CD4-positive, alpha-beta T cell treated with Interleukin-12 subunit alpha and Interleukin-12 subunit beta, for 1 hour (primary cell): ENCODE data around the gene ALG12.

Experiments used
- DNase-seq: peaks from one replicate; pipeline ENCODE4 v3.0.0-alpha.2; 2020

ALG12 gene

DNA sequence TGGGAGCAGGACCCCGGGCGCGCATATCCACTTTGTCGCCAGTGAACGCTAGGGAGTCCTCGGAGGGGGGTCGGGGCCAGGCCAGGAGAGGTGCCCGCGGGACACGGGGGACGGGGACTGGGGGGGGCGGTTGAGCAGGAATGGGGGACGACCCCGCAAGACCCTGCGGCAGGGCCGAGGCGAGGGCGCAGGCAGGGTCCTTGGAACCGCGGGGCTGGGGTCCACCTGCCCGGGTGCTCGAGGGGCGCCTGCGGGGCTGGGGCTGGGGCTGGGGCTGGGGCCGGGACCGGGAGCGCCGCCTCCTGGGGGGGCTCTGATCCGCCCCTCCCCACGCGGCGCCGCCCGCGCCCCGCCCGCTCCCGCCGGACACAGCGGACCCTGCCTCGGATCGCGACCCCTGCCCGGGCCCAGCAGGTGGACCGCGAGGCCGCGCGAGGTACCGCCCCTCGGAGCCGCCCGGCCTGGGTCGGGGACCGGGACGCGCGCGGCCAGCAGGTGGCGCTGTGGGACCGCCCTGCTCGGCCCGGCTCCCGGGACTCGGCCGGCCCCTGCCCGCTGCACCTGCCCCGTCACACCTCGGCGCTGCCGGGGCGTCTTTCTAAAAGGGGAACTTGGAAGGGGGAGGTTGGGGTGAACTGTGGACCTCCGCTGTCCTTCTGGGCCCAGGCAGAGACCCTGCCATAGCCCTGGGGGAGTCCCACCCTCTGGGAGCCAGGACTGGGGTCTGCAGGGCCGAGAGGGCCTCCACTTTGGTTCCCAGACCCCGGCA, 11.2 kb upstream of the ALG12 start:
- peak; percentile 81 for DNase-seq

DNA sequence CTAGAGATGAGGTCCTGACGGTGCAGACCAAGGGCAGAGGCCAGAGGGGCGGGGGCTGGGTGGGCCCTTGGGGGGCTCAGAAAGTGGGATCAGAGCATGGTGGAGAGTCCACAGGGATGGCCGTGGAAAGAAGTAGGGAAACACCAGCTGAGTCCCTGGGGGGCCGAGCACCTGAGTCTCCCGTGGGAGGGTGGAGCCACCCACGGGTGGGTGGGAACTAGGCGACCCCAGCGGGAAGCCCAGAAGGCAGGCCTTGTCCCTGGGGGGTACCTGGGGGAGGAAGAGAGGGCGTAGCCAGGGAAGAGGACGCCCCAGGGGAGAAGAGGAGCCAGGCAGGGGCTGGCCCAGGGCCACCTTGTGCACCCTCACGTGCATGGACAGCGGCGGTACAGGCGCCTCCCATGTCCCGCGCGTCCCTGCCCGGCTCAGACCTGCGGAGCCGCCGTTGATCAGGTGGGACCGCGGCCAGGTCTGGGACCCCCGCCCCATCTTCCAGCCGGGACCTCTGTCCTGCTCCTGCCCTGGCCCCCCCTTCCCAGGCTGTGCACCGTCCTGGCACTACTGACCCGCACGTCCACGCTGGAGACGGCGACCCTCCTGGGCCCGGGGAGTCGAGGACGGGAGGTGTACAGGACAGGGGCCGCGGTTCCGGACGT, 10.4 kb upstream of the ALG12 start:
- no peak for DNase-seq

- DNase-seq, result no peak
Observed at GRCh38 chr22:49928185-49928495, 9.9 kb upstream of the ALG12 start.

DNA sequence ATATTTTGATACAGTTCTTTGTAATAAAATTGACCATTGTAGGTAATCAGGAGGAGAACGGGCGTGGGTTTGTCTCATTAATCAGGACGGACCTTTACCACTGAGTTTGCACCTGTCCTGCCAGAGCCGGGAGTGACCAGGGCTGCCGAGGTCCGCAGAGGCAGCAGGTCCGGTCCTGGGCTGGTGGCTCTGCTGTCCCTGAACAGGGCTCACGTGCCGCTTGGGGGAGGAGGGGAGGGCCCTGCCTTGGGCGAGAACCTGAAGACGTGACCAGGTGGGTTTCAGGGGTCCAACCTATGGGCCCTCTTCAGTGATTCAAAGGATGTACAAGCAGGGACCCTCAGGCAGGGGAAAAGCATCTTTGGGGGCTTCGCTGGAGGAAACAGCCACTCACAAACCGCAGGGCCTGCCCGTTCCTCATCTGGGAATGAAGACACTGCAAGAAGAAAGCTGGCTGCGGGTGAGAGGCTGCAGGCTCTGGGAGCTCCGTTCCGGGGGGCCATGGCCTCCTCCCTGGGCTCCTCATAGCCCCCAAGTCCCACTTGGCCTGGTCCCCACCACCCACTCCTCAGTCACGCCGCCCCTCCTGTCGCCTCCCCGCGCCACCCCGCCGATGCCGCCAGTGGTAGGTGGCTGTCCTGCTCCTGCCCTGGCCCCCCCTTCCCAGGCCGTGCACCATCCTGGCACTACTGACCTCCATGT, 9.4 kb upstream of the ALG12 start:
- no peak for DNase-seq

DNA sequence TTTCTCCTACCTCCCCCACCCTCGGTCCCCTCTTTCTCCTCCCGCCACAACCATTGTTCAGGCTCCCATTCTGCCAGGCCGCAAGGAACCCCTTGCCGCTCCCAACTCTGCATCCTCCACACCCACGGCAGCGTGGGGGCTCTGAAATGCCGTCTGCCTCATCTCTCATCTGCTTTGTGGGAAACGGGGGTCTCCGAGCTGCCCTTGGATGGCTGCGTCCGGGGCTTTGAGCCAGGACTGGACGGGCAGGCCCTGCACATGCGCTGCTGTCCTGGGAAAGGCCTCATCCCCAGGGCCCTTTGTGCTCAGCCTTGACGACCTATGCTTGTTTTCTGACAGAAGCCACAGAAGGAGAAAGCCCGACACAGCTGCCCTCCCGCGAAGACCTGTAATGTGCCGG, 8.7 kb upstream of the ALG12 start:
- DNase-seq, result no peak

DNA sequence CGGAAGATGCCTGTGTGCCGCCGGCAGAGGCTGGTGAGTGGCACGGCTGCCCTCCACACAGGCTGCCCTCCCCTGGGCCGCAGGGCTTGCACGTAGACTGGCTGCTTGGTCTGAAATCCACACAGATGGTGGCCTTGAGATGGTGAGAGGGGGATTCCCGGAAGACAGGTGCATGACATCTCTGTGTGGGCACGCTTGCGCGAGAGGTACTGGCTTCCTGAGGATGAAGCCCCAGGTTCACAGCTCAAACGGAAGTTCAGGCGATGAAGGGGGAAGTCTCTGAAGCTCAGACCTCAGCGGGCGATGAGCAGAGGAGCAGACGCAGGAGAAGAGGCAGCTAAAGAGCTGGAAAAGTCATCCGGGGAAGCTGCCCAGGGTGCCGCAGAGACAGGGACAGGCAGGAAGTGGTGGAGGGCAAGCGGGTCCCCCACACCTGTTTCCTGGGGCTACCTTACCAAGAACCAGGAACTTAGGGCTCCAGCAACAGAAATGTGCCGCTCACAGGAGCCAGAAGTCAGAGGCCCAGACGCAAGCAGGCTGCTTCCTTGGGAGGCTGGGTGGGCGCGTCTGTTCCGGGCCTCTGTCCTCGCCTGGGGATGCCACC, 7.4 kb upstream of the ALG12 start:
- DNase-seq, result peak; percentile 87

- DNase-seq, result no peak
Observed at GRCh38 chr22:49924113-49924833, 6.0 kb upstream of the ALG12 start.

DNA sequence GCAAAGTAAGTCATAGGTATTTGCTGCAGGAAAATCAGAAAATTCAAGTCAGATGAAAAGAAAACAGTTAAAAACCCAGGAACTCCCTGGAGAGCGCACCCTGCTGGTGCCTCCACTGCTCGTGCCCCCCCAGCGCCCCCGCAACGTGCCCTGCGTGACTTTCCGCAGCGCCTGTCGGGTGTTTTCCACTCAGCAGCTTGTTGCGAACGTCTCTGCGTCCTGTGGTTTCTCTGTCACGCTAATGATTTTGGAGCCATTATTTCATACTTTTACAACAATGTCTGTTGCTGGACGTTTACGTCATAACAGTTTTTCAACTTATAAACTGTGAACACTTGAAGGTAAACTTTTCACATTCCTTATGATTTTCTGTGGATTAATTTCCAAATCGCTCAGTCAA, 5.2 kb upstream of the ALG12 start:
- DNase-seq, result no peak

- no peak for DNase-seq
Observed at GRCh38 chr22:49922926-49923325, 4.7 kb upstream of the ALG12 start.

DNA sequence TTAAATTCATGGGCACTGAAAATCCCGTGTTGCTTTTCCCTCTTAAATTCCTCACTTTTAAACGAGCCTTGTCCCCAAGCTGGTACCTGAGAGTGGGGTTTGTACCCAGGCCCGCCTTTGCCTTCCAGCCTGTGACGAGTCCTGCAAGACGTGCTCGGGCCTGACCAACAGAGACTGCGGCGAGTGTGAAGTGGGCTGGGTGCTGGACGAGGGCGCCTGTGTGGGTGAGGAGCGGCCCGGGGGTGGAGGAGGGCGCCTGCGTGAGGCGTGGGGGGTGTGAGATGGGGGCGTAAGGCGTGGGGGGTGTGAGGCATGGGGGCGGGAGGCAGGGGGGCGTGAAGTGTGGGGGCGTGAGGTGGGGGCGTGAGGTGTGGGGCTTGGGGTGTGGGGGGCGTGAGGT, 4.2 kb upstream of the ALG12 start:
- DNase-seq, result no peak

GRCh38 chr22:49921508-49922278, 3.5 kb upstream of the ALG12 start:
- DNase-seq, result no peak

- DNase-seq, result no peak
Observed at GRCh38 chr22:49920859-49921258, 2.6 kb upstream of the ALG12 start.

DNA sequence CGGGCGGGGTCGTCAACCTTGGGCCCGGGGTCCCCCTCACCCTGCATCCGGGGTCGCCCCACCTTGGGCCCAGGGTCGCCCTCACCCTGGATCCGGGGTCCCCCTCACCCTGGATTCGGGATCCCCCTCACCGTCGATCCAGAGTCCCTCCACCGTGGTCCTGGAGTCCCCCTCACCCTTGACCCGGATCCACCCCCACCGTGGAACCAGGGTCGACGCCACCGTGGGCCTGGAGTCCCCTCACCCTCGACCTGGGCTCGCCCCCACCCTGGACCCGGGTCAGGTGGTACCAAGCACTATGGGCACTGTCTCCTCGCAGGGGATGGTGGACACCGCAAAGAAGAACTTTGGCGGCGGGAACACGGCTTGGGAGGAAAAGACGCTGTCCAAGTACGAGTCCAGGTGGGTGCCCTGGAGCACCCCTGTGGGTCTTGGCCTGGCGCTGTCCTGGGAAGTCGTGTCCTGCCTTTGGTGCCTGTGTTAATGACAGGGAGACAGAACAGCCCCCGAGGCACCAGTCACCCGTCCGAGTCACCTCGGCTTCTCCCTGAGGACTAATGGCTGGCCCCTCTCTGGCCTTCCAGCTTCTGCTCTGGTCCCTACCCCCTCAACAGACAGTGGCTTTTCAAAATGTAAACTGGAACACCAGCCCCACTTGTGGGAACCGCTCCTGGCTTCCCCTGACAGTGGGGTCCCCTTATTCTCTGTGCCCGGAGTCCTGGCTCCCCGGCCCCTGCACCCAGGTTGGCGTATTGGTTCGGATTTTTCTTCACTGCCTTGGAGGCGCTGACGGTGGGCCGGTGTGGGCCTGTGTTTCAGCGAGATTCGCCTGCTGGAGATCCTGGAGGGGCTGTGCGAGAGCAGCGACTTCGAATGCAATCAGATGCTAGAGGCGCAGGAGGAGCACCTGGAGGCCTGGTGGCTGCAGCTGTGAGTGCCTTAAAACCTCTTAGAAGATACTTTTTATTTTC, 958 bp upstream of the ALG12 start:
- no peak for DNase-seq

GRCh38 chr22:49916831-49917230, 1.4 kb downstream of the ALG12 start:
- DNase-seq, result peak; percentile 30

DNA sequence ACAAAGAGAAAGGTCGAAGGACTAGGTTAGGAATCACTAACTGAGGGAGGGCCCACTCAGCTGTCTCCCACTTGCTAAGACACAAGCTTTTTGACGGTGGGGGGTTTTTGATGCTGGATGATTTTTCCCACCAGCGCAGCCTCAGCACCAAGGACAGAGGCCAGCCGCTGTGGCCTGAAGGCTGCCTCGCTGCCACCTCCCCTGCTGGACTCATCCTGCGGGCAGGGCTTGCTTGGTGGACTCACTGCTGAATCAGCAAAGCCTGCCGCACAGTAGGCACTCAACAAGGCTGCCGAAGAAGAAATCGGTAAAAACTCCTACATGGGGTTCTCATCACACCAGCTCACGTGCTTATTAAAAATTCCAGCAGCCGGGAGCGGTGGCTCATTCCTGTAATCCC, 2.6 kb downstream of the ALG12 start:
- no peak for DNase-seq

- no peak for DNase-seq
Observed at GRCh38 chr22:49914256-49914655, 4.0 kb downstream of the ALG12 start.

DNA sequence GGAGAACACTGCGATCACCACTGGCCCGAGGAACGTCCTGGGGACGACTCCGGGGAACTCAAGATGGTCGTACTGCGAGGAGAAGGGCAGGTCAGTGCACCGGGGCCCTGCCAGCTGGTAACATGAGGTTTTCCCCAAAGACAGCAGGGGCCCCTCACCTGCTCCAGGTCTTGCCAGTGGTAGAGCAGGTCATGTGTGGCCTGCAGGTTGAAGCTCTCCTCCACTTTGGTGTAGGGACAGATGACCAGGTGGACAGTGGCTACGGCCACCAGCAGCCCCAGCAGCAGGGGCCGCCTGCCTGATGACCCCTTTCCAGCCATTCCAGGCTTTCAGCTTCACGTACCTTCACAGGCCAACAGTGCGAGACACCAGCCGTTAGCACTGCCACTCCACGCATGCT, 4.8 kb downstream of the ALG12 start:
- no peak for DNase-seq

- no peak for DNase-seq
Observed at GRCh38 chr22:49913026-49913425, 5.2 kb downstream of the ALG12 start.

DNA sequence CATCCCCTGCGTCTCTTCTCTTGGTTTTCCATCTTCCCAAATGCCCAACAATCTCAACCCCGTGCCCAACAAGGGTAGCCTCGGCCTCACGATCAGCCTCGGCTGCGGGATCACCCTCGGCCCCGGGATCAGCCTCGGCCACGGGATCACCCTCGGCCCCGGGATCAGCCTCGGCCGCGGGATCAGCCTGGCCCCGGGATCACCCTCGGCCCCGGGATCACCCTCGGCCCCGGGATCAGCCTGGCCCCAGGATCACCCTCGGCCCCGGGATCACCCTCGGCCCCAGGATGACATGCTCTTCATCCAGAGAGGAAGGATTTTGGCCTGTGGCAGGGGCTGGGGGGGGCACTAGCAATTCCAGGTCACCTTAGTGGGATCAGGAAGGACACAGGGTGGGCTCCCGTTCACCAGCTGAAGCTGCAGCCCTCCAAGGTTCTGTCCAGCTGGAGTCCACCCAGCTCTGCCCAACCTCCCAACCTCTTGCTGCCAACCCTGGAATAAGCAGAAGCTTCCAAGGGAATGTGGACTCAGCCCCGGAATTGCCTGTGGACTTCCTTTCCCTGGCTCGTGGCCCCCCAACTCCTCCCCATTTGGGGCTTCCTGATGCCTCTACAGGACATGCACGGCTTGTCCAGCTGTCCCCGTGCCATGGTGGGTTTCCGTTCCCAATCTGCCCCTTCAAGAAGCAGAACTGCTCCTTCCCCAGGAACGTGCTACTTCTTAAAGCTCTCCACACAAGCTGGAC, 6.2 kb downstream of the ALG12 start:
- DNase-seq, result no peak
